HCT116 (cell line): ENCODE results near the gene MAP3K9. TPM values are rescaled to one million over a fixed set of nuclear protein-coding genes. Genes with fewer than 3 reads are reported as not detected.
"Not testable (repeated sequence)": the region's sequence is repeated elsewhere in the genome, so short reads cannot be mapped to it uniquely, and the experiment has no call there.

Experiments used
- ATAC-seq: fragments of 200-7000 bp; cut with Tn5 transposase; 2 replicates; pipeline ENCODE4 v1.9.1; 2020; ENCODE audit warnings: mild to moderate bottlenecking, moderate library complexity
- BruUV-seq: library from RNA; stranded (reverse); fragments of 400-500 nt; replicated peaks from 2 replicates; lab custom pipeline; 2021; lab: Mats Ljungman, UMichigan
- CTCF ChIA-PET: fragments of 300-600 bp; sonication (Branson Sonifier 250); formaldehyde crosslinking; loops from one replicate; lab custom pipeline; 2021; ENCODE audit warnings: antibody characterized with exemption; lab: Charles Lee
- POLR2A ChIA-PET: fragments of 300-600, 350-600 bp; sonication (Branson Sonifier 250); formaldehyde crosslinking; loops from one replicate; lab custom pipeline; 2021; ENCODE audit warnings: antibody characterized with exemption; lab: Charles Lee
- RAD21 ChIA-PET, 2 experiments: fragments of 300-600 bp; sonication (Branson Sonifier 250); formaldehyde crosslinking; loops; one replicate each; lab custom pipeline; 2023; ENCODE audit warnings: low total read pairs in 2 of 2; ENCODE audit not compliant: uncharacterized antibody in 2 of 2, unreplicated experiment in 2 of 2, low non-redundant PET in 1 of 2; lab: Charles Lee
- DNase-seq: peaks from one replicate; pipeline ENCODE4 v3.0.0-alpha.2; 2010; ENCODE audit warnings: low read depth, low spot score
- H2AFZ ChIP-seq: fragments of 200-600 bp; shearing (Covaris generic), sonication (generic); 2 replicates; pipeline ENCODE4 v1.6.1; 2017; ENCODE audit warnings: low read depth, mixed run types, mixed read lengths, antibody characterized with exemption, low read length; ENCODE audit not compliant: poor library complexity, severe bottlenecking
- H3K27ac ChIP-seq: 2 replicates; pipeline ENCODE4 v1.5.1; 2012; ENCODE audit warnings: low read depth, low read length
- H3K27me3 ChIP-seq: fragments of 200-600 bp; sonication (generic); 2 replicates; pipeline ENCODE4 v1.6.1; 2016; ENCODE audit warnings: mixed run types, low read length, mixed read lengths; ENCODE audit not compliant: insufficient read depth
- H3K36me3 ChIP-seq, 2 experiments: fragments of 200-500 bp in 1 of 2; fragments of 200-600 bp in 1 of 2; sonication (Bioruptor generic) in 1 of 2; sonication (generic) in 1 of 2; 2 replicates each; pipeline versions ENCODE4 v1.5.1 to v1.6.1; 2014 to 2016; ENCODE audit warnings: low read length in 2 of 2, inconsistent platforms in 1 of 2, mixed read lengths in 1 of 2, mixed run types in 1 of 2; ENCODE audit not compliant: insufficient read depth in 2 of 2, control insufficient read depth in 1 of 2
- H3K4me1 ChIP-seq, 2 experiments: fragments of 200-600 bp in 1 of 2; sonication (generic) in 1 of 2; 2 replicates each; pipeline versions ENCODE4 v1.5.1 to v1.6.1; 2012 to 2017; ENCODE audit warnings: low read length in 2 of 2, inconsistent platforms in 1 of 2, mild to moderate bottlenecking in 1 of 2, mixed read lengths in 1 of 2, mixed run types in 1 of 2, moderate library complexity in 1 of 2; ENCODE audit not compliant: insufficient read depth in 2 of 2, control insufficient read depth in 1 of 2
- H3K4me2 ChIP-seq: fragments of 200-600 bp; sonication (generic); 2 replicates; pipeline ENCODE4 v1.6.1; 2017; ENCODE audit warnings: mixed run types, low read length, mixed read lengths
- H3K4me3 ChIP-seq, 2 experiments: fragments of 200-600 bp in 1 of 2; sonication (generic) in 1 of 2; replicated peaks in 1 of 2; 2 replicates each; pipeline ENCODE4 v1.5.1; 2011 to 2016; ENCODE audit warnings: low read length in 2 of 2, control low read depth in 1 of 2, low read depth in 1 of 2, mild to moderate bottlenecking in 1 of 2, mixed read lengths in 1 of 2, mixed run types in 1 of 2
- H3K79me2 ChIP-seq: fragments of 200-600 bp; sonication (generic); 2 replicates; pipeline ENCODE4 v1.6.1; 2017; ENCODE audit warnings: mild to moderate bottlenecking, mixed run types, low read length, moderate library complexity, mixed read lengths; ENCODE audit not compliant: insufficient read depth
- H3K9ac ChIP-seq: fragments of 200-600 bp; sonication (generic); 2 replicates; pipeline ENCODE4 v1.6.1; 2016; ENCODE audit warnings: low read length, mixed read lengths
- H3K9me2 ChIP-seq: fragments of 200-600 bp; sonication (generic), shearing (Covaris generic); 2 replicates; pipeline ENCODE4 v1.6.1; 2017; ENCODE audit warnings: mixed run types, mild to moderate bottlenecking, moderate library complexity; ENCODE audit not compliant: insufficient read depth
- H3K9me3 ChIP-seq, 2 experiments: fragments of 200-500 bp in 1 of 2; fragments of 200-600 bp in 1 of 2; sonication (Bioruptor generic) in 1 of 2; sonication (generic) in 1 of 2; 2 replicates each; pipeline ENCODE4 v1.6.1; 2014 to 2017; ENCODE audit warnings: low read length in 2 of 2, mixed read lengths in 2 of 2, inconsistent platforms in 1 of 2, low read depth in 1 of 2, mild to moderate bottlenecking in 1 of 2, mixed run types in 1 of 2, moderate library complexity in 1 of 2; ENCODE audit not compliant: control insufficient read depth in 1 of 2, insufficient read depth in 1 of 2
- H4K20me1 ChIP-seq: fragments of 200-600 bp; sonication (generic), shearing (Covaris generic); 2 replicates; pipeline ENCODE4 v1.6.1; 2017; ENCODE audit warnings: mixed run types, mild to moderate bottlenecking, moderate library complexity; ENCODE audit not compliant: insufficient read depth
- ATF3 ChIP-seq: IDR thresholded peaks from 2 replicates; pipeline ENCODE4 v1.6.1; 2012
- EGR1 ChIP-seq: IDR thresholded peaks from 2 replicates; pipeline ENCODE4 v1.6.1; 2012; ENCODE audit warnings: low read depth
- ELF1 ChIP-seq: IDR thresholded peaks from 2 replicates; pipeline ENCODE4 v1.6.1; 2012; ENCODE audit warnings: low read depth, borderline replicate concordance
- EZH2phosphoT487 ChIP-seq: fragments of 200-600 bp; IDR thresholded peaks from 2 replicates; pipeline ENCODE4 v1.6.1; 2018; ENCODE audit warnings: antibody characterized with exemption, borderline replicate concordance
- POLR2AphosphoS5 ChIP-seq: IDR thresholded peaks from 2 replicates; pipeline ENCODE4 v1.6.1; 2011; ENCODE audit warnings: mild to moderate bottlenecking, low read depth, low read length, moderate library complexity
- RAD21 ChIP-seq: IDR thresholded peaks from 2 replicates; pipeline ENCODE4 v1.6.1; 2012; ENCODE audit warnings: low read depth, mild to moderate bottlenecking
- REST ChIP-seq: IDR thresholded peaks from 2 replicates; pipeline ENCODE4 v1.6.1; 2012; ENCODE audit warnings: low read depth
- SIN3A ChIP-seq: IDR thresholded peaks from 2 replicates; pipeline ENCODE4 v1.6.1; 2012; ENCODE audit warnings: low read depth
- SP1 ChIP-seq: IDR thresholded peaks from 2 replicates; pipeline ENCODE4 v1.6.1; 2012; ENCODE audit warnings: low read depth
- TCF7L2 ChIP-seq: IDR thresholded peaks from 2 replicates; pipeline ENCODE4 v1.7.0; 2011; ENCODE audit warnings: borderline replicate concordance, inconsistent platforms; ENCODE audit not compliant: insufficient read depth, insufficient read length; ENCODE audit errors: extremely low read depth
- ZFX ChIP-seq: fragments of 450-650 bp; IDR thresholded peaks from 2 replicates; pipeline ENCODE4 v1.6.1; 2017
- intact Hi-C: fragments of 100-400 bp; cut with micrococcal nuclease; formaldehyde crosslinking; loops from 2 replicates; pipeline ENCODE4 v1.10.0; 2022
- total RNA-seq: library from RNA; stranded (reverse); gene quantifications from one replicate; pipeline ENCODE4 v1.2.1, GENCODE V29; 2021; ENCODE audit not compliant: unreplicated experiment

The MAP3K9 gene
- total RNA-seq, 1 experiment from 2014 or later = 11.7 TPM

GRCh38 chr14:70704960-70705359 lies 104.4 kb downstream of the MAP3K9 start (continued):
- no peak for TF ChIP-seq SIN3A
- no peak for TF ChIP-seq REST

GRCh38 chr14:70703621-70704168 lies 105.6 kb downstream of the MAP3K9 start:
- H3K27ac ChIP-seq, BruUV-seq, H3K27me3 ChIP-seq, H3K79me2 ChIP-seq, ATAC-seq, H3K4me3 ChIP-seq, H3K36me3 ChIP-seq, H3K9ac ChIP-seq, intact Hi-C loops, POLR2A ChIA-PET, H3K9me2 ChIP-seq, H4K20me1 ChIP-seq, H3K9me3 ChIP-seq, H2AFZ ChIP-seq, RAD21 ChIA-PET, H3K4me2 ChIP-seq, DNase-seq: not testable (repeated sequence)
- CTCF ChIA-PET = interaction anchor here (1.5 kb wide), 1 partner anchor 10 kb away, joined by 6 read pairs; no protein-coding TSS in a partner anchor
- peaks cover 10 to 25% of the 10 kb centered on the region in 2 experiments; a peak in 3 of 4 replicates for H3K4me1 ChIP-seq

GRCh38 chr14:70702161-70702560 lies 107.2 kb downstream of the MAP3K9 start:
- no peaks in the 10 kb centered on the region for H3K36me3 ChIP-seq
- POLR2A ChIA-PET = no interaction called here
- H2AFZ ChIP-seq = no peak overlapping the region
- H3K9me2 ChIP-seq = no peaks in the 10 kb centered on the region
- BruUV-seq = no TSS peak
- intact Hi-C loops = no loop called here
- DNase-seq (no peak), ATAC-seq (no peak)
- RAD21 ChIA-PET = no interaction called here
- H3K27ac ChIP-seq = no peak overlapping the region
- no peaks in the 10 kb centered on the region for H3K9me3 ChIP-seq
- H3K4me2 ChIP-seq = no peak overlapping the region
- peaks cover 9 to 33% of the 10 kb centered on the region in 2 experiments for H3K4me1 ChIP-seq
- H3K4me3 ChIP-seq = no peak overlapping the region
- no peaks in the 10 kb centered on the region for H3K27me3 ChIP-seq
- H4K20me1 ChIP-seq = no peaks in the 10 kb centered on the region
- H3K79me2 ChIP-seq = no peaks in the 10 kb centered on the region
- CTCF ChIA-PET = no interaction called here
- H3K9ac ChIP-seq = no peak overlapping the region
- TF ChIP-seq EZH2phosphoT487 (no peak), ELF1 (no peak), REST (no peak), EGR1 (no peak), TCF7L2 (no peak), RAD21 (no peak), SP1 (no peak), POLR2AphosphoS5 (no peak), ZFX (no peak), ATF3 (no peak)
